Hepatocyte (in vitro differentiated cells): ENCODE results near the gene PLP1.

Source experiments
- CTCF ChIP-seq: fragments of 200-600 bp; sonication (generic); IDR thresholded peaks from 2 replicates; pipeline ENCODE4 v1.5.1; 2016; ENCODE audit warnings: antibody characterized with exemption, mild to moderate bottlenecking; ENCODE audit not compliant: poor library complexity
- EZH2 ChIP-seq: fragments of 200-600 bp; sonication (generic); IDR thresholded peaks from 2 replicates; pipeline ENCODE4 v1.6.1; 2016; ENCODE audit warnings: antibody characterized with exemption, mild to moderate bottlenecking, borderline replicate concordance
- EZH2phosphoT487 ChIP-seq: fragments of 200-600 bp; sonication (generic); IDR thresholded peaks from one replicate; pipeline ENCODE4 v1.6.1; 2018; ENCODE audit warnings: antibody characterized with exemption, mild to moderate bottlenecking, low read depth, moderate library complexity; ENCODE audit not compliant: unreplicated experiment, severe bottlenecking

- TF ChIP-seq CTCF: no peak
- TF ChIP-seq EZH2phosphoT487: no peak
- TF ChIP-seq EZH2: no peak
These were observed 38.9 kb upstream of the PLP1 start for GRCh38 chrX:103737696-103738095.
